Measurements from ENCODE around the gene HIGD1A.

- TF ChIP-seq POLR2A (conservative IDR thresholded peaks at IDR 0.05) (no peak), TBP (optimal IDR thresholded peaks at IDR 0.05; ENCODE audit: low read depth, low read length) (no peak), ZBTB1 (CRISPR knock-in tag; IDR thresholded peaks at IDR 0.05; ENCODE audit: borderline replicate concordance, low read depth) (no peak), IRF2 (CRISPR knock-in tag; IDR thresholded peaks at IDR 0.05) (no peak)
- TF ChIP-seq, protein P1, sequence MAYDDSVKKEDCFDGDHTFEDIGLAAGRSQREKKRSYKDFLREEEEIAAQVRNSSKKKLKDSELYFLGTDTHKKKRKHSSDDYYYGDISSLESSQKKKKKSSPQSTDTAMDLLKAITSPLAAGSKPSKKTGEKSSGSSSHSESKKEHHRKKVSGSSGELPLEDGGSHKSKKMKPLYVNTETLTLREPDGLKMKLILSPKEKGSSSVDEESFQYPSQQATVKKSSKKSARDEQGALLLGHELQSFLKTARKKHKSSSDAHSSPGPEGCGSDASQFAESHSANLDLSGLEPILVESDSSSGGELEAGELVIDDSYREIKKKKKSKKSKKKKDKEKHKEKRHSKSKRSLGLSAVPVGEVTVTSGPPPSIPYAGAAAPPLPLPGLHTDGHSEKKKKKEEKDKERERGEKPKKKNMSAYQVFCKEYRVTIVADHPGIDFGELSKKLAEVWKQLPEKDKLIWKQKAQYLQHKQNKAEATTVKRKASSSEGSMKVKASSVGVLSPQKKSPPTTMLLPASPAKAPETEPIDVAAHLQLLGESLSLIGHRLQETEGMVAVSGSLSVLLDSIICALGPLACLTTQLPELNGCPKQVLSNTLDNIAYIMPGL (CRISPR knock-in tag; IDR thresholded peaks at IDR 0.05): no peak
- TF ChIP-seq, protein P2, sequence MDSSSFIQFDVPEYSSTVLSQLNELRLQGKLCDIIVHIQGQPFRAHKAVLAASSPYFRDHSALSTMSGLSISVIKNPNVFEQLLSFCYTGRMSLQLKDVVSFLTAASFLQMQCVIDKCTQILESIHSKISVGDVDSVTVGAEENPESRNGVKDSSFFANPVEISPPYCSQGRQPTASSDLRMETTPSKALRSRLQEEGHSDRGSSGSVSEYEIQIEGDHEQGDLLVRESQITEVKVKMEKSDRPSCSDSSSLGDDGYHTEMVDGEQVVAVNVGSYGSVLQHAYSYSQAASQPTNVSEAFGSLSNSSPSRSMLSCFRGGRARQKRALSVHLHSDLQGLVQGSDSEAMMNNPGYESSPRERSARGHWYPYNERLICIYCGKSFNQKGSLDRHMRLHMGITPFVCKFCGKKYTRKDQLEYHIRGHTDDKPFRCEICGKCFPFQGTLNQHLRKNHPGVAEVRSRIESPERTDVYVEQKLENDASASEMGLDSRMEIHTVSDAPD (CRISPR knock-in tag; IDR thresholded peaks at IDR 0.05): no peak
Observed at GRCh38 chr3:42830437-42831320, 26.4 kb upstream of the HIGD1A start.
